ENCODE data around the gene MB21D2. TPM values are rescaled to one million over a fixed set of nuclear protein-coding genes. Genes with fewer than 3 reads are reported as not detected.

The MB21D2 gene
- total RNA-seq, 2 donors from 2014 or later = 3.7 to 5.9 TPM

GRCh38 chr3:192751148-192751547, 166.5 kb downstream of the MB21D2 start:
- H3K4me1 ChIP-seq = no peaks in the 10 kb centered on the region
- no peak for DNase-seq (ENCODE audit: low spot score)
- H3K4me3 ChIP-seq = no peak overlapping the region
- TF ChIP-seq CTCF (IDR thresholded peaks at IDR 0.05) = no peak
- no peaks in the 10 kb centered on the region for H3K36me3 ChIP-seq
- no peaks in the 10 kb centered on the region for H3K27me3 ChIP-seq
- H3K27ac ChIP-seq = no peak overlapping the region
- no peaks in the 10 kb centered on the region for H3K9me3 ChIP-seq

DNA sequence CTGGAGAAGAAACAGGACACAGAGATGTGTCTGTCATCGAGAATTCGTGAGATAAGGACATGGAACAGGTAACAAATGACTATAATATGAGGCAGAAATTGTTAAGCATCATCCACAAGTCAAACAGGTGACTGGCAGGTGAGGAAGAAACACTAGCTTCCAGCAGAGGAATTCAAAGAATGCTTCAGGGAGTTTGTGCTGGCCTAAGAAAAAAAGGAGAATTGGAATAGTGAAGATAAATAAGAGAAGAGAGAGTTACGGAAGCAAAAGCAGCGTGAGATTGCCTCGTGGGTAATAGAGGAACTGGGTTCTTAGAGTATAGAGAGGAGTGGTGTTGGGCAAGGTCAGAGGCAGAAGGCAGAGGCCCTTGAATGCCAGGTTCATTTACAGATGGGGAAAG, 167.5 kb downstream of the MB21D2 start:
- Histone ChIP-seq H3K27ac (no peak overlapping the region), H3K9me3 (no peaks in the 10 kb centered on the region), H3K4me3 (no peak overlapping the region), H3K36me3 (no peaks in the 10 kb centered on the region), H3K27me3 (no peaks in the 10 kb centered on the region), H3K4me1 (no peaks in the 10 kb centered on the region)
- no peak for TF ChIP-seq CTCF (IDR thresholded peaks at IDR 0.05)
- DNase-seq (ENCODE audit: low spot score) = no peak

DNA sequence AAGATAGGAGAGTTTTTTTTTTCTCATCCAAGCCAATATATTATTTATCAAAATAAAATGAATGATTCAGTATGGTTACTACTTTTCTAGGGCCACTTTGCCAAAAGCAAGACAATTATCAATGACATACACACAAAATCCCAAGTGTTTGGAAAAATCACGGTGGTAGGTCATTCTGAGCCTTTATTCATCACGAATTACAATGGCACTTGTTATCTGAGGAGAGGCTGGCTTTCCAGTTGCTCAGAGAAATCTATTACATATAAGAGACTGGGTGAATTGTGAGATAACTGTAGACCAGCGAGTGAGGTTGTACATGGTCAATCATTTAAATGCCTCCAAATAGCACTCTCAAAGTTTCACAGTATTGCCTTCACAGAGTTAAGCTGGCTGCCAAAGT, 169.9 kb downstream of the MB21D2 start:
- Histone ChIP-seq H3K9me3 (no peaks in the 10 kb centered on the region), H3K36me3 (no peaks in the 10 kb centered on the region), H3K27ac (no peak overlapping the region), H3K4me3 (no peak overlapping the region), H3K27me3 (no peaks in the 10 kb centered on the region), H3K4me1 (no peaks in the 10 kb centered on the region)
- TF ChIP-seq CTCF (IDR thresholded peaks at IDR 0.05) = no peak
- DNase-seq (ENCODE audit: low spot score) = no peak

GRCh38 chr3:192747145-192747544, 170.5 kb downstream of the MB21D2 start:
- DNase-seq (ENCODE audit: low spot score) = no peak
- Histone ChIP-seq H3K27ac (no peak overlapping the region), H3K4me1 (no peaks in the 10 kb centered on the region), H3K36me3 (no peaks in the 10 kb centered on the region), H3K9me3 (no peaks in the 10 kb centered on the region), H3K4me3 (no peak overlapping the region), H3K27me3 (no peaks in the 10 kb centered on the region)
- TF ChIP-seq CTCF (IDR thresholded peaks at IDR 0.05) = no peak

Other genes starting within 250 kb of the MB21D2 start
- 100 to 1,000 TPM; 126 to 218 TPM for gene FGF12, start 190.3 kb downstream of the MB21D2 start, total RNA-seq